Activated CD4-positive, alpha-beta T cell treated with anti-CD3 and anti-CD28 coated beads, Interleukin-2, amount 10 ng/mL, durations not matched to agents 24 days and 14 days (primary cell): ENCODE results near the gene AQP6. TPM values are rescaled to one million over a fixed set of nuclear protein-coding genes. Genes with fewer than 3 reads are reported as not detected.
A peak's percentile ranks its signal among the peaks of the same experiment; 100 is the strongest.

ENCODE experiments used
- DNase-seq: peaks from one replicate; pipeline ENCODE4 v3.0.0; 2022
- H3K27ac Mint-ChIP-seq: one replicate; pipeline ENCODE4 v1.8.0; 2022; ENCODE audit warnings: mild to moderate bottlenecking, mixed read lengths
- H3K27me3 Mint-ChIP-seq: one replicate; pipeline ENCODE4 v1.8.0; 2022; ENCODE audit warnings: mixed read lengths
- H3K36me3 Mint-ChIP-seq: one replicate; pipeline ENCODE4 v1.8.0; 2022; ENCODE audit warnings: low read depth, mild to moderate bottlenecking, mixed read lengths
- H3K4me1 Mint-ChIP-seq: one replicate; pipeline ENCODE4 v1.8.0; 2021; ENCODE audit warnings: mixed read lengths
- H3K4me3 Mint-ChIP-seq: one replicate; pipeline ENCODE4 v1.8.0; 2022; ENCODE audit warnings: mild to moderate bottlenecking, moderate library complexity, mixed read lengths
- H3K9me3 Mint-ChIP-seq: one replicate; pipeline ENCODE4 v1.8.0; 2021; ENCODE audit warnings: mixed read lengths
- intact Hi-C: fragments of 100-400 bp; cut with micrococcal nuclease; formaldehyde crosslinking; loops from one replicate; pipeline ENCODE4 v1.15.1; 2023
- total RNA-seq: library from RNA; stranded (reverse); gene quantifications from 2 replicates; pipeline ENCODE4 v1.2.3, GENCODE V29; 2022

AQP6 gene
- total RNA-seq, 1 donor from 2014 or later: not detected

GRCh38 chr12:50004696-50005095, 31.9 kb downstream of the AQP6 start:
- intact Hi-C loops: no loop called here
- Mint-ChIP-seq H3K9me3 (no peaks in the 10 kb centered on the region), H3K4me3 (no peak overlapping the region), H3K27ac (no peak overlapping the region), H3K27me3 (no peaks in the 10 kb centered on the region), H3K4me1 (peaks cover 17% of the 10 kb centered on the region), H3K36me3 (peaks cover 45% of the 10 kb centered on the region)
- DNase-seq: no peak

- no peak for DNase-seq
- Mint-ChIP-seq H3K27ac (peak overlapping the region; percentile 28), H3K36me3 (peaks cover 45% of the 10 kb centered on the region), H3K27me3 (no peaks in the 10 kb centered on the region), H3K4me1 (peaks cover 18% of the 10 kb centered on the region), H3K9me3 (no peaks in the 10 kb centered on the region), H3K4me3 (no peak overlapping the region)
- intact Hi-C loops: no loop called here
These were observed 32.4 kb downstream of the AQP6 start for GRCh38 chr12:50005175-50005574.

GRCh38 chr12:50006280-50006679, 33.5 kb downstream of the AQP6 start:
- no peak overlapping the region for H3K4me3 Mint-ChIP-seq

DNA sequence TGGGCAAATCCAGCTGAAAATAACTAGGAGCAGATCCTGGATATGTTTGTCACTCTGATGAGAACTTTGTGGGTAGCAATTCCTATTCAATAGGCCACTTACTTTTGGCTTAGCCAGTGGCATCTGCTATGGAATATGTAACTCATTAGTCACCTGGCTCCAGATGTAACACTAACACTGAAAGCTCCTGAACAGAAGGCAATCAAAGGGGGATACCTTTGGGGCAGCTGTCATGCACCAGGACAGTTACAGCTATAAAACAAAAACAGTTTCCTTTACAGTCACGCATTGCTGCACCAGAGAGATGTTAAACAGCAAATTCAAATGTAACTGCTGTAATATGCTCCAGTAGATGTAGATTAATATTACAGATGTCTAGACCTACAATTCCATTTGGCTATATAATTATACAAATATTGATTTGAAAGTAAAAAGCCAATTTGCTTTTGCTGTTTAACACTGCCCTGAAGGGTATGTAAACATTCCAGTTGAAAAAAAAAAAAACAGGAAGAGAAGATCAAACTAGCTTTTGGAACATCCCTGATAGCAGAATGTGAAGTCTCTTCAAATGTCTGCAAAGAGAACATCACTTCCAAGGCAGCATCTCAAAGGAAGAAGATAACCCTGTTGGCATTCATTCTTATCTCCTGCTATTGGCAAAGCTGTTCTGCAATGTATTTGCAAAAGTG, 34.2 kb downstream of the AQP6 start:
- H3K27ac Mint-ChIP-seq: peak overlapping the region; percentile 50
- H3K4me1 Mint-ChIP-seq: peaks cover 18% of the 10 kb centered on the region
- no peaks in the 10 kb centered on the region for H3K27me3 Mint-ChIP-seq
- DNase-seq: no peak
- H3K36me3 Mint-ChIP-seq: peaks cover 46% of the 10 kb centered on the region
- H3K4me3 Mint-ChIP-seq: no peak overlapping the region
- intact Hi-C loops: no loop called here
- H3K9me3 Mint-ChIP-seq: no peaks in the 10 kb centered on the region

More at GRCh38 chr12:50006280-50006679, 33.5 kb downstream of the AQP6 start:
- intact Hi-C loops: no loop called here
- Mint-ChIP-seq H3K27ac (no peak overlapping the region), H3K4me1 (peaks cover 18% of the 10 kb centered on the region), H3K36me3 (peaks cover 49% of the 10 kb centered on the region), H3K9me3 (no peaks in the 10 kb centered on the region), H3K27me3 (no peaks in the 10 kb centered on the region)
- no peak for DNase-seq

- H3K27me3 Mint-ChIP-seq: no peaks in the 10 kb centered on the region
- no peak for DNase-seq
- no peak overlapping the region for H3K4me3 Mint-ChIP-seq
- intact Hi-C loops: no loop called here
- H3K9me3 Mint-ChIP-seq: no peaks in the 10 kb centered on the region
- H3K4me1 Mint-ChIP-seq: peaks cover 16% of the 10 kb centered on the region
- peaks cover 30% of the 10 kb centered on the region for H3K36me3 Mint-ChIP-seq
- peak overlapping the region; percentile 63 for H3K27ac Mint-ChIP-seq
These were observed 40.8 kb downstream of the AQP6 start for GRCh38 chr12:50013361-50014147.

- no peaks in the 10 kb centered on the region for H3K27me3 Mint-ChIP-seq
- no peak overlapping the region for H3K4me3 Mint-ChIP-seq
- H3K9me3 Mint-ChIP-seq: no peaks in the 10 kb centered on the region
- intact Hi-C loops: no loop called here
- DNase-seq: no peak
- peaks cover 22% of the 10 kb centered on the region for H3K4me1 Mint-ChIP-seq
- no peak overlapping the region for H3K27ac Mint-ChIP-seq
- peaks cover 33% of the 10 kb centered on the region for H3K36me3 Mint-ChIP-seq
These were observed 41.6 kb downstream of the AQP6 start for GRCh38 chr12:50014342-50014741.

GRCh38 chr12:50016501-50017475, 44.0 kb downstream of the AQP6 start:
- no peak for DNase-seq
- intact Hi-C loops: no loop called here
- H3K36me3 Mint-ChIP-seq: peaks cover 30% of the 10 kb centered on the region
- H3K4me3 Mint-ChIP-seq: no peak overlapping the region
- H3K27me3 Mint-ChIP-seq: no peaks in the 10 kb centered on the region
- no peak overlapping the region for H3K27ac Mint-ChIP-seq
- H3K9me3 Mint-ChIP-seq: no peaks in the 10 kb centered on the region
- H3K4me1 Mint-ChIP-seq: peaks cover 31% of the 10 kb centered on the region

DNA sequence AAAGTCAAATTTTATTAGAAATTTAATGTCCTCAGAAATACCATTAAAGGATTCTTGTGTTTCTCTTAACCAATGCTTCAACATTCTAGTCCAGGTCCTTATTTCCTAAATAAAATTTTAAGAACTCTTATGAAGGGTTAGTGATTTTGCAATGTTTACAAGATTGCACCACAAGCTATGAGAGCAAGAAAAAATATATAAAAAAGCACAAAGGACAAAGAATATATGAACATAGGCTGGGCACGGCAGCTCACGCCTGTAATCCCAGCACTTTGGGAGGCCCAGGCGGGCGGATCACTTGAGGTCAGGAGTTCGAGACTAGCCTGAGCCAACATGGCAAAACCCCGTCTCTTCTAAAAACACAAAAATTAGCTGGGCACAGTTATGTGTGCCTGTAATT, 44.9 kb downstream of the AQP6 start:
- intact Hi-C loops: no loop called here
- Mint-ChIP-seq H3K4me1 (peaks cover 33% of the 10 kb centered on the region), H3K9me3 (no peaks in the 10 kb centered on the region), H3K4me3 (no peak overlapping the region), H3K27me3 (no peaks in the 10 kb centered on the region), H3K36me3 (peaks cover 31% of the 10 kb centered on the region), H3K27ac (no peak overlapping the region)
- DNase-seq: no peak

DNA sequence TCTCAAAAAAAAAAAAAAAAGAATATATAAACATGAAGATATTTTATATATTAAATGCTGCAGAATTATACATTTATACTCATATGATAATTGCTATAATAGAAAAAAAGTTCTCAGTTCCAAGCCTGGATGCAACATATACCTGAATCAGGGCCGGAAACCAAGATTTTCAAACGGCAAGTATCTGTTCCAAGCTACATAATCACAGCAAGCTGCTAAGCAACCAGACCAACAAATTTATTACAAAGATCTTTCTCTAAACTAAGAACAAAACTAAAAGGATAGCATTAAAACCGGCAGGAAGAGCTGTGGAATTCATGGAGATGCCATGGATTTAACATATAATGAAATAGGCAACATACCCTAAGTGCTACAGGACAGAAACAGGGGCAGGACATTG, 45.4 kb downstream of the AQP6 start:
- Mint-ChIP-seq H3K4me1 (peaks cover 37% of the 10 kb centered on the region), H3K27ac (no peak overlapping the region), H3K27me3 (no peaks in the 10 kb centered on the region), H3K4me3 (no peak overlapping the region), H3K36me3 (peaks cover 35% of the 10 kb centered on the region), H3K9me3 (no peaks in the 10 kb centered on the region)
- no peak for DNase-seq
- intact Hi-C loops: no loop called here

DNA sequence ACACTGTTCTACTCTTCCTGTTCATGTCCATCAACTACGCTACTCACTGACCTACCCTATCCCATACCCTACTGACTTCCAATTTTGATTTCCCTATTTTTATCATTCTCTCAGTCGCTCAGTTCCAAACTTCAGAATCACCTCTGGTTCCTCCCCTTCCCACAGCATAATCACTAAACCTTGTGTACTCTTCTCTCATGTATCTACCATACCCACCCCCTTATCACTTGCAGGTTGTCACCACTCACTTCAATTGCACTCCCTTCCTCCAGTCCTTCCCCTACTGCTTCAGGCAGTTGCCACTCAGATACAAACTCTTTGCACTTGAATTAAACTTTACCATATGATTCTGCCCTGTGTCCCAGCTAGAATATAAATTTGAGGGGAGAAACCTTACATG, 46.2 kb downstream of the AQP6 start:
- Mint-ChIP-seq H3K36me3 (peaks cover 30% of the 10 kb centered on the region), H3K9me3 (no peaks in the 10 kb centered on the region), H3K27me3 (no peaks in the 10 kb centered on the region), H3K27ac (peak overlapping the region; percentile 14), H3K4me3 (no peak overlapping the region), H3K4me1 (peaks cover 37% of the 10 kb centered on the region)
- intact Hi-C loops: no loop called here
- DNase-seq: no peak

GRCh38 chr12:50019524-50019923, 46.8 kb downstream of the AQP6 start:
- no peak overlapping the region for H3K4me3 Mint-ChIP-seq
- intact Hi-C loops: no loop called here
- peaks cover 27% of the 10 kb centered on the region for H3K36me3 Mint-ChIP-seq
- no peak for DNase-seq
- no peaks in the 10 kb centered on the region for H3K27me3 Mint-ChIP-seq
- peaks cover 40% of the 10 kb centered on the region for H3K4me1 Mint-ChIP-seq
- no peaks in the 10 kb centered on the region for H3K9me3 Mint-ChIP-seq
- no peak overlapping the region for H3K27ac Mint-ChIP-seq

GRCh38 chr12:50021031-50021430, 48.3 kb downstream of the AQP6 start:
- Mint-ChIP-seq H3K9me3 (peaks cover 3% of the 10 kb centered on the region), H3K4me1 (peaks cover 45% of the 10 kb centered on the region), H3K36me3 (peaks cover 25% of the 10 kb centered on the region), H3K4me3 (no peak overlapping the region), H3K27ac (no peak overlapping the region), H3K27me3 (no peaks in the 10 kb centered on the region)
- intact Hi-C loops: no loop called here
- no peak for DNase-seq

- H3K9me3 Mint-ChIP-seq: peaks cover 3% of the 10 kb centered on the region
- no peak overlapping the region for H3K27ac Mint-ChIP-seq
- intact Hi-C loops: no loop called here
- DNase-seq: no peak
- peaks cover 21% of the 10 kb centered on the region for H3K36me3 Mint-ChIP-seq
- H3K4me3 Mint-ChIP-seq: no peak overlapping the region
- peaks cover 47% of the 10 kb centered on the region for H3K4me1 Mint-ChIP-seq
- H3K27me3 Mint-ChIP-seq: no peaks in the 10 kb centered on the region
These were observed 50.2 kb downstream of the AQP6 start for GRCh38 chr12:50022903-50023302.
